ENCODE results near the gene LRRC26.

- TF ChIP-seq, protein P1, sequence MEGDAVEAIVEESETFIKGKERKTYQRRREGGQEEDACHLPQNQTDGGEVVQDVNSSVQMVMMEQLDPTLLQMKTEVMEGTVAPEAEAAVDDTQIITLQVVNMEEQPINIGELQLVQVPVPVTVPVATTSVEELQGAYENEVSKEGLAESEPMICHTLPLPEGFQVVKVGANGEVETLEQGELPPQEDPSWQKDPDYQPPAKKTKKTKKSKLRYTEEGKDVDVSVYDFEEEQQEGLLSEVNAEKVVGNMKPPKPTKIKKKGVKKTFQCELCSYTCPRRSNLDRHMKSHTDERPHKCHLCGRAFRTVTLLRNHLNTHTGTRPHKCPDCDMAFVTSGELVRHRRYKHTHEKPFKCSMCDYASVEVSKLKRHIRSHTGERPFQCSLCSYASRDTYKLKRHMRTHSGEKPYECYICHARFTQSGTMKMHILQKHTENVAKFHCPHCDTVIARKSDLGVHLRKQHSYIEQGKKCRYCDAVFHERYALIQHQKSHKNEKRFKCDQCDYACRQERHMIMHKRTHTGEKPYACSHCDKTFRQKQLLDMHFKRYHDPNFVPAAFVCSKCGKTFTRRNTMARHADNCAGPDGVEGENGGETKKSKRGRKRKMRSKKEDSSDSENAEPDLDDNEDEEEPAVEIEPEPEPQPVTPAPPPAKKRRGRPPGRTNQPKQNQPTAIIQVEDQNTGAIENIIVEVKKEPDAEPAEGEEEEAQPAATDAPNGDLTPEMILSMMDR (IDR thresholded peaks at IDR 0.05; ENCODE audit: low read depth, low read length, poor library complexity, severe bottlenecking) = no peak
- TF ChIP-seq EZH2phosphoT487 (IDR thresholded peaks at IDR 0.05; ENCODE audit: borderline replicate concordance, low read length) = no peak
These were observed 36.8 kb upstream of the LRRC26 start for GRCh38 chr9:137206602-137207001.

Data from DOHH2 (cell line).